ENCODE results near the gene TMPRSS7.

GRCh38 chr3:112096176-112096575 is 61.6 kb downstream of the TMPRSS7 start:
- TF ChIP-seq, protein P1, sequence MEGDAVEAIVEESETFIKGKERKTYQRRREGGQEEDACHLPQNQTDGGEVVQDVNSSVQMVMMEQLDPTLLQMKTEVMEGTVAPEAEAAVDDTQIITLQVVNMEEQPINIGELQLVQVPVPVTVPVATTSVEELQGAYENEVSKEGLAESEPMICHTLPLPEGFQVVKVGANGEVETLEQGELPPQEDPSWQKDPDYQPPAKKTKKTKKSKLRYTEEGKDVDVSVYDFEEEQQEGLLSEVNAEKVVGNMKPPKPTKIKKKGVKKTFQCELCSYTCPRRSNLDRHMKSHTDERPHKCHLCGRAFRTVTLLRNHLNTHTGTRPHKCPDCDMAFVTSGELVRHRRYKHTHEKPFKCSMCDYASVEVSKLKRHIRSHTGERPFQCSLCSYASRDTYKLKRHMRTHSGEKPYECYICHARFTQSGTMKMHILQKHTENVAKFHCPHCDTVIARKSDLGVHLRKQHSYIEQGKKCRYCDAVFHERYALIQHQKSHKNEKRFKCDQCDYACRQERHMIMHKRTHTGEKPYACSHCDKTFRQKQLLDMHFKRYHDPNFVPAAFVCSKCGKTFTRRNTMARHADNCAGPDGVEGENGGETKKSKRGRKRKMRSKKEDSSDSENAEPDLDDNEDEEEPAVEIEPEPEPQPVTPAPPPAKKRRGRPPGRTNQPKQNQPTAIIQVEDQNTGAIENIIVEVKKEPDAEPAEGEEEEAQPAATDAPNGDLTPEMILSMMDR (IDR thresholded peaks at IDR 0.05) = no peak
- TF ChIP-seq EZH2 (IDR thresholded peaks at IDR 0.05) (no peak), EZH2phosphoT487 (IDR thresholded peaks at IDR 0.05) (no peak)
